Measurements from ENCODE around the gene KYNU.

The KYNU gene

GRCh38 chr2:143063612-143064200, 186.2 kb downstream of the KYNU start:
- H3K79me2 ChIP-seq (ENCODE audit: insufficient read depth, low read length) = no peaks in the 10 kb centered on the region

GRCh38 chr2:143068094-143068493, 190.6 kb downstream of the KYNU start:
- Histone ChIP-seq H3K4me3 (ENCODE audit: low read depth in 1 of 2, low read length in 2 of 2) (no peak overlapping the region), H3K9ac (ENCODE audit: low read depth, low read length) (no peak overlapping the region), H3K4me2 (ENCODE audit: insufficient read depth, low read length) (no peak overlapping the region), H3K27ac (ENCODE audit: low read length) (no peak overlapping the region), H3K36me3 (ENCODE audit: insufficient read depth, low read length) (no peaks in the 10 kb centered on the region), H3K79me2 (ENCODE audit: insufficient read depth, low read length) (no peaks in the 10 kb centered on the region), H4K20me1 (ENCODE audit: insufficient read depth, low read length) (no peaks in the 10 kb centered on the region), H3K27me3 (ENCODE audit: insufficient read depth, low read length, poor library complexity) (no peaks in the 10 kb centered on the region), H2AFZ (ENCODE audit: low read depth, low read length) (no peak overlapping the region), H3K4me1 (ENCODE audit: insufficient read depth, low read length) (no peaks in the 10 kb centered on the region), H3K9me3 (ENCODE audit: insufficient read depth, low read length, severe bottlenecking) (peaks cover 5% of the 10 kb centered on the region)
- ATAC-seq (ENCODE audit: insufficient read depth, low read depth) (no peak), DNase-seq (no peak)
- TF ChIP-seq CTCF (IDR thresholded peaks at IDR 0.05; ENCODE audit: borderline replicate concordance, extremely low read depth, low read length, poor library complexity, severe bottlenecking) (no peak), EZH2 (IDR thresholded peaks at IDR 0.05; ENCODE audit: borderline replicate concordance, low read depth, low read length, severe bottlenecking) (no peak)

More at GRCh38 chr2:143063612-143064200, 186.2 kb downstream of the KYNU start:
- Histone ChIP-seq H2AFZ (ENCODE audit: low read depth, low read length) (no peak overlapping the region), H3K4me3 (ENCODE audit: low read depth in 1 of 2, low read length in 2 of 2) (no peak overlapping the region), H3K4me1 (ENCODE audit: insufficient read depth, low read length) (no peaks in the 10 kb centered on the region), H3K27me3 (ENCODE audit: insufficient read depth, low read length, poor library complexity) (no peaks in the 10 kb centered on the region), H3K9me3 (ENCODE audit: insufficient read depth, low read length, severe bottlenecking) (peaks cover 5% of the 10 kb centered on the region), H4K20me1 (ENCODE audit: insufficient read depth, low read length) (no peaks in the 10 kb centered on the region), H3K36me3 (ENCODE audit: insufficient read depth, low read length) (no peaks in the 10 kb centered on the region), H3K27ac (ENCODE audit: low read length) (no peak overlapping the region), H3K9ac (ENCODE audit: low read depth, low read length) (no peak overlapping the region), H3K4me2 (ENCODE audit: insufficient read depth, low read length) (no peak overlapping the region)
- DNase-seq = no peak
- no peak for ATAC-seq (ENCODE audit: insufficient read depth, low read depth)
- TF ChIP-seq EZH2 (IDR thresholded peaks at IDR 0.05; ENCODE audit: borderline replicate concordance, low read depth, low read length, severe bottlenecking) = no peak
- TF ChIP-seq CTCF (IDR thresholded peaks at IDR 0.05; ENCODE audit: borderline replicate concordance, extremely low read depth, low read length, poor library complexity, severe bottlenecking) = no peak

GRCh38 chr2:143068509-143068908, 191.0 kb downstream of the KYNU start:
- Histone ChIP-seq H3K79me2 (ENCODE audit: insufficient read depth, low read length) (no peaks in the 10 kb centered on the region), H3K9ac (ENCODE audit: low read depth, low read length) (no peak overlapping the region), H3K4me1 (ENCODE audit: insufficient read depth, low read length) (no peaks in the 10 kb centered on the region), H2AFZ (ENCODE audit: low read depth, low read length) (no peak overlapping the region), H3K4me2 (ENCODE audit: insufficient read depth, low read length) (no peak overlapping the region), H3K4me3 (ENCODE audit: low read depth in 1 of 2, low read length in 2 of 2) (no peak overlapping the region), H3K36me3 (ENCODE audit: insufficient read depth, low read length) (no peaks in the 10 kb centered on the region), H4K20me1 (ENCODE audit: insufficient read depth, low read length) (no peaks in the 10 kb centered on the region), H3K9me3 (ENCODE audit: insufficient read depth, low read length, severe bottlenecking) (peaks cover 5% of the 10 kb centered on the region), H3K27me3 (ENCODE audit: insufficient read depth, low read length, poor library complexity) (no peaks in the 10 kb centered on the region), H3K27ac (ENCODE audit: low read length) (no peak overlapping the region)
- no peak for DNase-seq
- TF ChIP-seq EZH2 (IDR thresholded peaks at IDR 0.05; ENCODE audit: borderline replicate concordance, low read depth, low read length, severe bottlenecking) = no peak
- no peak for TF ChIP-seq CTCF (IDR thresholded peaks at IDR 0.05; ENCODE audit: borderline replicate concordance, extremely low read depth, low read length, poor library complexity, severe bottlenecking)
- no peak for ATAC-seq (ENCODE audit: insufficient read depth, low read depth)

Data from DND-41 (cell line).